RCC 7860 (cell line): ENCODE results near the gene TMEM100.

Experiments used
- DNase-seq: peaks from one replicate; pipeline ENCODE4 v3.0.0-alpha.2; 2015; ENCODE audit warnings: low spot score
- FAIRE-seq: peaks from 2 replicates; lab custom pipeline; 2012; peaks lifted over from hg19 to GRCh38; lab: Jason Lieb, UNC

Gene TMEM100

DNA sequence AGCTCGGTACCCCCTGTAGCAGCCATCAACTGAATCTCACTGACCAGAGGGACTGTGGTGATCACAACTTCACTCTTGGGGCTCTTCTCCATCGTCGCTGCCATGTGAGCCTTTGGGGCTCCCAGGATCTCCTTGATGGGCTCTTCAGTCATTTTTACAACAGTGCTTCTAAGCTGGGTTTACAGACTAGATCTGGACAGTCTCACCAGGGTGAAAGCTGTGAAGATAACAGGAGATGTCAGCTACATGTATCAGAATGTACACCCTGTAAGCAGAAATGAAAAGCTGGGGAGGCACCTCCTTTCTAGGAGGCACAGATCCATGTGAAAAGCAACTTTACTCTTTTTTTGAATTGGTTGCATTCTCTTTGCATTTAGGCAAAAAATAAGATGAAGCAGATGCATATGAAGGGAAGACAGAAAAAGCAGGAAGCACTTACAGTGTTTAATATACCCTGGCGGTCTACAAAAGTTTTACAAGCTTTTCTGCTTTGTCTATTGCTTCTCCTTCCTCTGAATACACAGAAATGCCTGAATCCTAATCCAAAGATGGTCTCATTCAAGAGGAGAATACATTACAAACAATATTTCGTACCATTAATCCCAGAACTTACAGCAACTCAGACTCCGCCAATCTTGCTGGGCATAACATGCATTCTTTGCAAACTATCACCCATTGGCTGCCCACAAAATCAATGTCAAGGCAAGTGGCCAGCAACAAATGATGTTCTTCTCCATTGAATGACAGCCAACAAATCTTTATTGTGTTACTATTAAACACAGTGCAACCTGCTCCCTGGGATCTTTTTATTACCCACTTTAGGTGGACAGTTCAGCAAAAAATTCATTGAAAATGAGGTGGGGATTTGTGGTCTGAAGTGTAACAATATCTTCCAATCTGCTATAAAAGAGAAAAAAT, 1.5 kb downstream of the TMEM100 start:
- no peak for DNase-seq
- no peak for FAIRE-seq

DNA sequence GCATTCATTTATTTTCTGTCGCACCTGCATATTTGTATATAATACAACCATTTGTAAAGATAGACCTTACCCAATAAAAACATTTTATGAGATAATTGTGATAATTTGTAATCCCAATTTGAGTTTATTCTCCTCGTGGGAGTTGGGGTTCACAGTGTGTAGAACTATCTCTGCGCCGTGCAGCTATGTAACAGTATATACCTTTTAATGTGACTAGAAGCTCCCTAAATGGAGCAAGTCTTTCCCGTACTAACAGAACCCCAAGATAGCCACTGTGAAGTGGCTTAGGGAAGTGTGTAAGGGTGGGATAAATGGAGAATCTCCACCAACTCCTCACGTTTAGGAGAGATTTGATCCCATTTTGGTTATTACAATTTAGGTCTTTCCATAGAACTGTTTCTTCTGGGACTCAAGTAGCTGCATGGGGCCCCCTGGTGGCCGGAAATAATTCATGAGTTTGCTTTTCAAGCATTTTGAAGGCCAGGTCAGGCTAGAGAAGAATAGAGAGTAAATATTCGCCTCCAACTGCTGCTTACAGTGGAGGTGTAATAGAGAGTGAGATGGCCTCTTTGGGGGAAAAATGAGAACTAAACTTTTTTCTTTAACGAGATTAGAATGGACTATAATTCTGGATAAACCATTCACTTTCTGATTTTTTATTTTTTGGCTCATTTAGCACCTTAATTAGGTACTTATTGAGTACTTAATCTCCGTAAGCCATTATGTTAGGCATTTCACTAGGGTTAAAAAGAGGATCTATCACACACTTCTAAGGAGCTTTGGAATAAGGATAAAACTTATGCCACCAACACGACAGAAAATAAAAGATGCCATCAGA, 4.5 kb downstream of the TMEM100 start:
- DNase-seq (no peak), FAIRE-seq (no peak)

DNA sequence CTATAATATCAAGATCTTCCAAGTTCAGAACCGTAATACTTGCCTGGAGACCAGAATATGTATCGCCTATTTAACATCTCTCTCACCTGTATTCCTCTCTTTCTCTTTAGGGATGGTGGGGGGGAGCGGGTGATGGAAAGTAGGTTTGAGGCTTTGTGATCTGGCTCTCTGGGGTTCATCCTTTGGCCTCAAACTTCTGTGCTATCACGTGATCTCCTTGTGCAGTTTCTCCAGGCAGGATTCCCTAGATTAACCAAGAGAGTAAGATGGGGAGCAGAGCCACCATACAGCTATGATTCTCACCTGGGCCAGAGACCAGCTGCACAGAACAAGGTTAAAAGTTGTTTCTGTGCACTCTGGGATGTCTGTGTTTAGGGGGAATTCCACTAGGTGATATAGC, 5.2 kb downstream of the TMEM100 start:
- FAIRE-seq = no peak
- no peak for DNase-seq

DNA sequence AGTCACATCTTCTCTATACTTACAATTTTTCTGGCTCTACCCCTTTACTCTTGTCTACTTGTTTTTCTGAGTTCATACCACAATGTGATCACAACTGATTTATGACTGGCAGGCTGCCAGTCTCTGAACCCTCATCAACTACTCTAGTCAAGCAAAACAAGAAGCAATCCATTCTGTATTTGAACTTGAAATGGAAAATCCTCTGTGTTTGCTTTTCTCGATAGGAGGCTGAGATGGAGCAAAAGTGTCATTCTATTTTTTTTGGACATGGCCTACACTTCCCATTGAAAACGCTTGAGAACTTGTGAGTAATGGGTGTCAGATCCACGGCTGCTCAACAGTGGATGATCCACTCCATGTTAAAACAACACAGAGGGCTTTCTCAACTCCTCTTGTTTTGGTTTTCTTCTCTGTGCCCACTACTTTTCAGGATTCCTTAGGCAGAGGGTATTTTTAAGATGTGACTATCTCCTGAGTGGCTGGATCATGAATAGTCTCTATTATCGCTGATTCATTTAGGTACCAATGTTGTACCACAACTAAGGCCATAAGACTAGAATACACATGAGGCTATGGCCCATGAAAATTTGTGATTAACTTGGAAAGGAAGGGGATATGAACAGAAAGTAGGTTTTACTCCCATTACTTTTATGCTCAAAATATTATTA, 11.7 kb downstream of the TMEM100 start:
- no peak for FAIRE-seq
- DNase-seq = no peak

DNA sequence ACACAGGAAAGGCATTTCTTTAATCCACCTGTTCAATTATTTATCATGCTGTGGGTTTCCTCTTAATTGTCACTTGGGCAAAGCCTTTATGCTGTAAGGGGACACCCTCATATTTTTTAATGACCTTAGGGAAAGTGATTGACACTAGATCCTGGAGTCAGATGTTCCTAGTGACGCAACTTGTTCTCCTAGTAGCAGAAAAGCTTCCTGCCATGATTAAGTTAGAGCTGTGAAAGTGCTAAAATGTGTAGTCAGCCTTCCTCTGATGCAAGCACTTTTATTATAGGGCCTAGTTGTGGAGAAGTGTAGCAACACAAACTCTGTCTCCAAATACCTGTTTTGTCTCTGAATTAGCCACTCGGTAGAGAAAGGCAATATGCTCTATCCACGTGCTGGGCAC, 12.3 kb downstream of the TMEM100 start:
- FAIRE-seq = no peak

DNA sequence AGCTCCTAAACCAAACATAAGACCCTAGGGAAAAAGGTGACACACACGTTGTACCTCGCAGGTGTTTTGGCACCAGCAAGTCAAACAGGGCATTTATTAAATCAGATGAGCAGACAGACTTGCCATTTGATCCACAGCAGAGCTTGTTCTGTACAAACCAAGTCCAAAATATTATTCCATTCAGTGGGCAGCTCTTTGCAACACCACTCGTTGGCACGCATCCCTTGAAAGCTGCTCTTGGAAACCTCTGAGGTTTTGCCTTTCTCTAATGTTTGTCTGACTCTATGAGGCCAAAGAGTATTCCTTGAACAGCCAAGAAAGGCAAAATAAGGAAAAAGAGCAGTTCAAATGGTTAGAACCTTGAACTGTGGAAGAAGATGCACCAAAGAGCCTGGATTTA, 12.7 kb downstream of the TMEM100 start:
- DNase-seq (no peak), FAIRE-seq (no peak)

More for the DNA sequence above, 12.3 kb downstream of the TMEM100 start:
- DNase-seq = no peak

DNA sequence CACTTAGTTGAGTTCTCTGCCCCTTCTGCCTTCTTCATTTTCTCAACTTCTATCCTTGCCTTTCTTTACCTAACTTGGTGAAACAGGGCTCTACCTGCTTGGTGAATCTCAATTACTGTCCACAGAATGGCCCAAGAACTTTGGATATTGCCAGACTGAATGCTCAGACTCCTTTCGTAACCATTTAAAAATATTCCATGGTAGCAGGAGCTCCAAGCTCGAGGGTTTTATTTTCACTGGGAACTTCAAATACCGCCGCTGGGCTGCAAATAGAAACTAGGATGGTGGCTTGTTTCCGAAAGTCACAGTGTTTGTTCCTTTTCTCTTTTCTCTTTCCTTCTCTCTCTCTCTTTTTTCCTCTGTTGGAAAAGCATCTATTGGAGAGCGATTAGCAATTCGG, 13.2 kb downstream of the TMEM100 start:
- FAIRE-seq = no peak
- no peak for DNase-seq

DNA sequence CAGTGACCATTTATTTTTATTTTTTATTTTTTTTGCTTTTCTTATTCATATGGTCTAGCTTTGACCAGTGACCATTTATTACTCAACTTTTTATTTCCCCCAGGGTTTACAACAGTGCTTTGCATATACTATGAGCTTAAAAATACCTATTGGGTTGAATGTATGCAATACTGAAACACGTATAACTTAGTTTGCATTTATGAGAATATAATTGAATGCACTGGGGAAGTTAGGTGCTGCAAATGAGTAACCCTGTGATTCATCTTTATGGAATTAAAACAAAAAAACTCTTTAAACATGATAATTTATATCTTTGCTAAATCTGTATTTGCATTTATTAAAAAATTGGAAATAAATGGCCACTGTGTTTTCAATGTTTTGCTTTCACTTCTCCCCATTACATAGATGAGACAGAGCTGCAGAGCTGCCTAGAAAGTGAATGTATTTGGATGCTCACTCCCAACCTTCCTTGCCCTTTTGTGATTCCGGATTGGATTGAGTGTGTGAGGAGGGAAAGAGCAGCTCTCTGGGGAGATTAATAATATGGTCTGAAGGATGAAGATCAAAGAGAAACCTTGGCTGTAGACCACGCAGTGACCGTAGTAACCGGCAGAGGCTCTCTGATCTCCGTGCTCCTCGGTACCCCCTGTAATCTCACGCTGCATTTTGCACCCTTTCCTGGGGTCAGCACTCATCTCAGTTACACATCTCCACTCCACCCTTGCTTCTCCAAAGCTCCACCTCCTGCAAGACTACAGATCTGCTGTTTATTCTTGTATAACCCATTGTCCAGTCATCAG, 14.3 kb downstream of the TMEM100 start:
- no peak for FAIRE-seq
- DNase-seq = no peak

DNA sequence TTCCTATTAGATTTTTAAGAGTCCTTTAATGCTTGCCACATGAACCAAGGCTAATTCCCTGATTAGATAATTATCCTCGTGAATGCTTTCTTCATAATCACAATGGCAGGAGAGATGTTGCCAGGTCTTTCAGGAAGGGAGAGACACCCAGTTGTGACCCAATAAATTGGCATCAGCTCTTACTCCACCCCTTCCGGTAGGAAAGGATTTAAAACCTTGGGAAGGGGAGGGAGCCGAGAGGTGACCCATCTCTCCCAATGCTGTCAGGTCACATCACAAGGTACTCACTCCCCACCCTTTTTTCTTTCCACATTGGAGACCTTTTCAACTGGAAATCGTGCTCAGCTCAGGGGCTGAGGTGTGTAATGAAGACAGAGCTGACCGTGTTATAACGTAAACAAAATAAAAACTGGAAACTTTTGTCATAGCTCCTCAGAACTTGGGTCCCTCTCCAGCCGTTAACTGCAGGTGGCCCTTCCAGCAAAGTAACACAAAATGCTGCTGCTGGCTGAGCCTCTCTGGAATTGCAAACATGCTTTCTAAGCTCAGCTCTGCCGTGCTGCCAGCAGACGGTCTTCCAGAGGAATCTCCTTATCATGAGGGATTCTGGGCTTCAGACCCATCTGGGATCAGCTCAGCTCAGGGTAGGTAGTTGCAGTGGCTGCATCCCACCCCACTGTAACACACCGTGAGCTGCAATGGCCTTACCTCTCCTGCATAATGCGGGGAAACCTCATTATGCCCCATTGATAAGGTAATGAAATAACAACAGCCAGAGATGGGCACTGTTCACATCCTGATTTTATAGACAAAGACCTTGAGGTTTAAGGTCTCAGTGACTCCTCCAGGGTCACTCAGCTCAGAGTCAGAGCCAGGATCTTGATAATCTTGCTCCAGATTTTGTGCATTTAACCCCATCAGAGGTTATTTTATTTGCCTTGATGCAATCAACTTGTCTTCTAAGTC, 15.6 kb downstream of the TMEM100 start:
- DNase-seq = no peak
- no peak for FAIRE-seq

DNA sequence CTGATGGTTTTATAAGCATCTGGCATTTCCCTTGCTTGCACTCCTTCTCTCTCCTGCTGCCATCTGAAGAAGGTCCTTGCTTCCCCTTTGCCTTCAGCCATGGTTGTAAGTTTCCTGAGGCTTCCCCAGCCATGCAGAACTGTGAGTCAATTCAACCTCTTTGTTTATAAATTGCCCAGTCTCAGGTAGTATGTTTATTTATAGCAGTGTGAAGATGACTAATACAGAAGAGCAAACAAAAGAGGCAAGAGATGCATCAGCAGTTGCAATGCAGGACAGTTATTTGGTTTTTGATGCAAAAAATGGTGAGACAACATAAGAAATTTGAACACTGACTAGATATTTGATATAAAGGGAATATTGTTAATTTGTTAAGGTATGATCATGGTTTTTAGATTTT, 16.8 kb downstream of the TMEM100 start:
- DNase-seq = no peak
- FAIRE-seq = no peak

DNA sequence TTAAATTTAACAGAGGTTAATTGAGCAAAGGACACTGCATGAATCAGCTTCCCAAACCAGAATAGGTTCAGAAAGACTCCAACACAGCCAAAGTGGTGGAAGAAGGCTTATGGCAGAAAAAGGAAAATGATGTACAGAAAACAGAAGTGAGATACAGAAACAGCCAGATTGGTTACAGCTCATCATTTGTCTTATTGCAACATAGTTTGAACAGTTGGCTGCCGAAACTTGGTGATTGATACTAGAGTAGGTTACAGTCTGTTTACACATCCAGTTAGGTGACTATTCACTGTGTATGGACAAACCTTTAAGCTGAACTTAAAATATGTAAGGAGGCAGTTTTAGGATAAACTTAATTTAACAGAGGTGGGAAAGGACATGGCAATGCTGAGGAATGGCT, 18.3 kb downstream of the TMEM100 start:
- no peak for FAIRE-seq

DNA sequence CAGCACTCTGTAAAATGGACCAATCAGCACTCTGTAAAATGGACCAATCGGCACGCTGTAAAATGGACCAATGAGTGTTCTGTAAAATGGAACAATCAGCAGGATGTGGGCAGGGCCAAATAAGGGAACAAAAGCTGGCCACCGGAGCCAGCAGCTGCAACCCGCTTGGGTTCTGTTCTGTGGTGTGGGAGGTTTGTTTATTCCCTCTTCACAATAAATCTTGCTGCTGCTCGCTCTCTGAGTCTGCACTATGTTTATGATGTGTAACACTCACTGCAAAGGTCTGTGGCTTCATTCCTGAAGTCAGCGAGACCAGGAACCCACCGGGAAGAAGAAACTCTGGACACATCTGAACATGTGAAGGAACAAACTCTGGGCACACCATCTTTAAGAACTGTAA, 20.5 kb downstream of the TMEM100 start:
- no peak for FAIRE-seq
- DNase-seq = no peak

More for the DNA sequence above, 18.3 kb downstream of the TMEM100 start:
- DNase-seq = no peak

DNA sequence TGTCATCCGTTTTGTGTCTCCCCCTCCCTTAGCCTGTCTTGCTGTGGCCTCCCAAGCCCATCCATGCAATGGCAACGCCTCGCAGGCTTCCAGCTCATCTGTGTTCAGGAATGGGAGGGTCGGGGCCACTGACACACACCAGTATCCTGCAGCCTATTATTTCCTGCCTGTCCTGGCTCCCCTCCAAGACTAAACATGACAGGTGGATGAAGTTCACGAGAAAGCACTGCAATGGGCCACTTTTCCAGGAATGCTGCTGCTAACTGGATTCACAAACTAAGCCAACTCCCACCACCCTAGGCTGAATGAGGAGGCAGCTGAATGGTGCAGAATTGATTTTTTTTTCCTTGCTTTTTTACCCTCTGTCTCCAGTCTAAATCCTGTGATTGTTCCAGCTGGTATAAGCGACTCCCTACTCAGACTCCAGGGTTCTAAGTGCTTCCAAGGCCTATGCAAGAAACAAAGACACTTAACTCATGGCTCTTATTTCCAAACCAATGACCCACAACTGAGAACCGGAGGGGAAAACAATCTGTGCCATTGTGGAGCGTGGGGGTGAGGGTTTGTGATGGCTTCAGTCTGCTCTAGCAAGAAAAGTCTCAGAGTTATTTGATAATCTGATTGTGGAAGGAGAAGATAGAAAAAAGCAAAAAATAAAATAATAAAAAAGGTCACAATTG, 23.3 kb downstream of the TMEM100 start:
- DNase-seq (no peak), FAIRE-seq (no peak)

DNA sequence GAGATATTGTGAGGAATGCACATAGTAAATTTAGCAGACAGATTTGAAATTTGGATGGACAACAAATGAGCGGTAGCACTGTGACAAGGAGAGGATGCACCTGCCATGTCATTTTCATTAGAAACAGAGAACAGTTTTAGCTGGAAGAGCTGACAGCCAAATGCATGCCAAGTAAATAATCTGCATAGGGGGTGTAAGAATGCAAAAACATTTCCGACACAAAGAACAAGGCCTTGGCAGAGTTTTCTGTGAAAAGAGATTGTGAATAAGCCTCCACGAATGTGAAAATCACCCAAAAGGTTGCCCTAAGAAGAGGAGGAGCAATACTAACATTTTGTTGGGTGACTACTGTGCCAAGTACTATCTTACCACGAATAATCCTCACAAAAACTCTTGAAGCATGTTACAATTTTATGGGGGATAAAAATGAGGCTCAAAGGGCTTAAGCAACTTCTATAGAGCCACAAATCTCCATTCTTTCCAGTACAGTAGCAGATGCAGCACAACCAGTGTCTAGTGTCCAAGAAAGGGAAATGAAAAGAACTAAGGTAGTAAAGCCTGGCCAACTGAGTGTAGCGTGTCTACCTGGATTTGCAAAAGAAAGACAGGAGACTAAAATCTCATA, 28.3 kb downstream of the TMEM100 start:
- no peak for DNase-seq
- FAIRE-seq = no peak

DNA sequence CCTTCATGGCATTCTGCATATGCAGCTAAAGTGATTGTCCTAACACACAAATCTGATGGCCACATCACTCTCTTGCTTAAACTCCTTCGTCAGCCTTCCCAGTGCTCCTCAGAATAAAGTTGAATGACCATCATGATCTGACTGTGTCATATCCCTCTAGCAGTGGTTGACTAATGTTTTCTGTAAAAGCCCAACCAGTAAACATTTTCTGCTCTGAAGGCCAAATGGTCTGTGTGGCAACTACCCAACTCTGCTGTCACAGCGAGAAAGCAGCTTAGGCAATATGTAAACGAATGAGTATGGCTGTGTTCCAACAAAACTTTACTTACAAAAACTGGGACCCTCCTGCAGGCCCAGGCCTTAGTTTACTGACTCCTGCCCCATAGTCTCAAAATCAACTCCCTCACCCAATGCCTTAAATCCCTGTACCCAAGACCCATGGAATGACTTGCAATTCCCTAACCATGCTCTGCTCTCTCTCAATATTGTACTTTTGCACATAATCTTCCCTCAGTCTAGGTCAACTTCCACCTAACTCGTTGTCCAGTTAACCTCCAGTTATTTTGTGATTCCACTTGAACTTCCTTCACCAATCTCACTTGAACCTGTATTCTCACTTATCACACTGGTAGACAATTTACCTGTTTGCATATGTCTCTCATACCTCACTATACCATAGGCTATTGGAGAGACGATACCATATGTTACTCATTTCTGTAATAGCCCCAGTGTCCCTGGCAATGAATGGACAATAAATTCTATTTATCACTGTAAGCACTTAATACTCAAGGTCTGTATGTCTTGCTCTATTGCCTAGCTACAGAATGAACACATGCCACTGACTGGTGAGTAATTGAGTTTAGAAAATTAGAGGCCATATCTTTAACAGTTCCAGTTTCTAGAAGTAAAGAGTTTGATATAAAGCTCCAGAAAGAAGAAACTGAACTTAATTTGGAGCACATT, 29.1 kb downstream of the TMEM100 start:
- FAIRE-seq = no peak
- DNase-seq = no peak

DNA sequence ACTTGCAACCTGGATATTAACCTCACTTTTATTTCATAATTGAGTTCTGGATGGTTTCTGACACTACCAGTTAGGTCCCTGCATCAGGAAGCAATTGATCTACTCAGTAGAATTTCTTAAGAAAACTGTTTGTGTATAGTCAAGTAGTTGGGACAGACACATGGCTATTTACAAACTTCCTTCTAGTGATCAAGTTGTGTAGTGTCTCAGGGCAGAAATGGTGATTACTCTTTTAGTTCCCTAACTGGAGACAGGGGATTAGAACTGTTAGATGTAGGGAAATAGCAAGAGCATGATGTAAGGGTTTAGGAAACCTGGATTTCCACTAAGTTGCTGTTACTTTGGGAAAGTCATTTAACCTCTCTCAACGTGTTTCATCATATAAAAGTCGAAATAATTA, 30.4 kb downstream of the TMEM100 start:
- no peak for FAIRE-seq

DNA sequence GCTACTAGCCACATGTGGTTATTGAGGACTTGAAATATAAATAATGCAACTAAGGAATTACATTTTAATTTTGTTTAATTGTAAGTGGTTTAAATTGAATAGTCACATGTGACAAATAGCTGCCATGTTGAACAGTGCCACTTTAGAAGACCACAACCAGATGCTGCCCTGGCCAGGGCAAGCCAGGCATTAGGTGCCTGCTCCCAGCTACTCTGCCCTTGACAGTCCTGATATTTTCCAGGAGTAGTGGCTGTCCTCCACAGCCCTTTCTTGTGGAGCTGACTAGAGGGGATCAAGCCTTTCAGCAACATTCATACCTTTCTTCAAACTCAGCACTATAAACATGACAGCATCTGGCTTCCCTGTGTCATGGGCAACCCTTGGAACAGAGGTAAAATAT, 31.0 kb downstream of the TMEM100 start:
- DNase-seq = no peak
- FAIRE-seq = no peak

More for the DNA sequence above, 30.4 kb downstream of the TMEM100 start:
- DNase-seq = no peak
